Astrocyte (in vitro differentiated cells and primary cell): ENCODE results near the gene CHEK2. TPM values are rescaled to one million over a fixed set of nuclear protein-coding genes. Genes with fewer than 3 reads are reported as not detected.
"Not testable (repeated sequence)": the region's sequence is repeated elsewhere in the genome, so short reads cannot be mapped to it uniquely, and the experiment has no call there.

Experiments used
- DNase-seq: peaks from one replicate; pipeline ENCODE4 v3.0.0-alpha.2; 2010; ENCODE audit warnings: low read depth
- FAIRE-seq: peaks from 2 replicates; lab custom pipeline; 2011; peaks lifted over from hg19 to GRCh38; lab: Jason Lieb, UNC
- H2AFZ ChIP-seq: 2 replicates; pipeline ENCODE4 v1.6.0; 2012; ENCODE audit warnings: low read depth, low read length, inconsistent platforms
- H3K27ac ChIP-seq: 2 replicates; pipeline ENCODE4 v1.5.1; 2011; ENCODE audit warnings: low read depth, low read length, inconsistent platforms
- H3K27me3 ChIP-seq: 2 replicates; pipeline ENCODE4 v1.6.0; 2011; ENCODE audit warnings: low read length, inconsistent platforms; ENCODE audit not compliant: insufficient read depth
- H3K36me3 ChIP-seq: 2 replicates; pipeline ENCODE4 v1.5.1; 2011; ENCODE audit warnings: low read length, inconsistent platforms; ENCODE audit not compliant: insufficient read depth
- H3K4me1 ChIP-seq: 2 replicates; pipeline ENCODE4 v1.5.1; 2011; ENCODE audit warnings: low read length, inconsistent platforms; ENCODE audit not compliant: insufficient read depth
- H3K4me2 ChIP-seq: 2 replicates; pipeline ENCODE4 v1.6.0; 2012; ENCODE audit warnings: low read length, inconsistent platforms
- H3K4me3 ChIP-seq: 2 replicates; pipeline ENCODE4 v1.5.1; 2011; ENCODE audit warnings: low read depth, mild to moderate bottlenecking, low read length, inconsistent platforms; ENCODE audit not compliant: insufficient read depth
- H3K79me2 ChIP-seq: 2 replicates; pipeline ENCODE4 v1.6.0; 2012; ENCODE audit warnings: mild to moderate bottlenecking, low read length, inconsistent platforms; ENCODE audit not compliant: insufficient read depth
- H3K9ac ChIP-seq: 2 replicates; pipeline ENCODE4 v1.6.0; 2012; ENCODE audit warnings: mild to moderate bottlenecking, low read length, inconsistent platforms
- H3K9me3 ChIP-seq: 2 replicates; pipeline ENCODE4 v1.5.1; 2012; ENCODE audit warnings: low read depth, mild to moderate bottlenecking, low read length, inconsistent platforms; ENCODE audit not compliant: insufficient read depth
- H4K20me1 ChIP-seq: 2 replicates; pipeline ENCODE4 v1.6.0; 2012; ENCODE audit warnings: low read length, inconsistent platforms; ENCODE audit not compliant: insufficient read depth
- H3K27ac Mint-ChIP-seq: one replicate; pipeline ENCODE4 v1.8.0; 2021; ENCODE audit warnings: mild to moderate bottlenecking, mixed read lengths; ENCODE audit not compliant: unreplicated experiment
- H3K27me3 Mint-ChIP-seq: one replicate; pipeline ENCODE4 v1.8.0; 2021; ENCODE audit warnings: low read depth, mixed read lengths; ENCODE audit not compliant: unreplicated experiment
- H3K36me3 Mint-ChIP-seq: one replicate; pipeline ENCODE4 v1.8.0; 2021; ENCODE audit warnings: low read depth, mixed read lengths; ENCODE audit not compliant: unreplicated experiment
- H3K4me1 Mint-ChIP-seq: one replicate; pipeline ENCODE4 v1.8.0; 2021; ENCODE audit warnings: low read depth, mixed read lengths; ENCODE audit not compliant: unreplicated experiment
- H3K4me3 Mint-ChIP-seq: one replicate; pipeline ENCODE4 v1.8.0; 2021; ENCODE audit warnings: mild to moderate bottlenecking, moderate library complexity, mixed read lengths; ENCODE audit not compliant: unreplicated experiment
- H3K9me3 Mint-ChIP-seq: one replicate; pipeline ENCODE4 v1.8.0; 2021; ENCODE audit warnings: mild to moderate bottlenecking, mixed read lengths; ENCODE audit not compliant: unreplicated experiment
- EZH2 ChIP-seq: IDR thresholded peaks from 2 replicates; pipeline ENCODE4 v1.6.1; 2012; ENCODE audit warnings: mild to moderate bottlenecking, low read length, inconsistent platforms; ENCODE audit not compliant: insufficient read depth
- total RNA-seq: library from RNA; stranded (reverse); gene quantifications from 2 replicates; pipeline ENCODE4 v1.2.1, GENCODE V29; 2021
- TF ChIP-seq, protein P1 (sequence below): IDR thresholded peaks from 2 replicates; pipeline ENCODE4 v1.5.1; 2011; ENCODE audit warnings: low read depth, mild to moderate bottlenecking, inconsistent platforms, low read length, moderate library complexity; ENCODE audit not compliant: insufficient read depth

Gene CHEK2
- total RNA-seq, 1 donor from 2014 or later = 5.7 TPM

DNA sequence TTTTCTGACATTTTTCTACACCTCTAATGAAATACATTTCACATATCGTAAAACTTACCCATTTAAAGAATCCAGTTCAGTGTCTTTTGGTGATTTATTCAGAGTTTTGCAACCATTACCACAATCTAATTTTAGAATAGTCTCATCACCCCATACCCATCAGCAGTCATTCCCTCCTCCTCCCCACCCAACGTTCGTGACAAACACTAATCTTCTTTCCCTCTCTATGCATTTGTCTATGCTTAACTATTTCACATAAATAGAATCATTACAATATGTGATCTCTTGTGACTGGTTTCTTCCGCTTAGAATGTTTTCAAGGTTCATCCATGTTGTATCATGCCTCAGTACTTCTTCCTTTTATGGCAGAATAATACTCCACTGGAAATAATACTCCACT is 71.5 kb downstream of the CHEK2 start:
- Histone ChIP-seq H3K79me2 (no peaks in the 10 kb centered on the region), H3K36me3 (no peaks in the 10 kb centered on the region), H3K27me3 (peaks cover 12% of the 10 kb centered on the region), H3K4me2 (no peak overlapping the region), H3K4me3 (no peak overlapping the region), H3K9ac (no peak overlapping the region), H4K20me1 (peaks cover 14% of the 10 kb centered on the region), H3K9me3 (peaks cover 4% of the 10 kb centered on the region), H2AFZ (no peak overlapping the region), H3K27ac (no peak overlapping the region), H3K4me1 (no peaks in the 10 kb centered on the region)
- Mint-ChIP-seq H3K9me3 (peaks cover 8% of the 10 kb centered on the region), H3K36me3 (no peaks in the 10 kb centered on the region), H3K27ac (no peak overlapping the region), H3K27me3 (peaks cover 21% of the 10 kb centered on the region), H3K4me3 (no peak overlapping the region), H3K4me1 (no peaks in the 10 kb centered on the region)
- FAIRE-seq = no peak
- TF ChIP-seq, protein P1, sequence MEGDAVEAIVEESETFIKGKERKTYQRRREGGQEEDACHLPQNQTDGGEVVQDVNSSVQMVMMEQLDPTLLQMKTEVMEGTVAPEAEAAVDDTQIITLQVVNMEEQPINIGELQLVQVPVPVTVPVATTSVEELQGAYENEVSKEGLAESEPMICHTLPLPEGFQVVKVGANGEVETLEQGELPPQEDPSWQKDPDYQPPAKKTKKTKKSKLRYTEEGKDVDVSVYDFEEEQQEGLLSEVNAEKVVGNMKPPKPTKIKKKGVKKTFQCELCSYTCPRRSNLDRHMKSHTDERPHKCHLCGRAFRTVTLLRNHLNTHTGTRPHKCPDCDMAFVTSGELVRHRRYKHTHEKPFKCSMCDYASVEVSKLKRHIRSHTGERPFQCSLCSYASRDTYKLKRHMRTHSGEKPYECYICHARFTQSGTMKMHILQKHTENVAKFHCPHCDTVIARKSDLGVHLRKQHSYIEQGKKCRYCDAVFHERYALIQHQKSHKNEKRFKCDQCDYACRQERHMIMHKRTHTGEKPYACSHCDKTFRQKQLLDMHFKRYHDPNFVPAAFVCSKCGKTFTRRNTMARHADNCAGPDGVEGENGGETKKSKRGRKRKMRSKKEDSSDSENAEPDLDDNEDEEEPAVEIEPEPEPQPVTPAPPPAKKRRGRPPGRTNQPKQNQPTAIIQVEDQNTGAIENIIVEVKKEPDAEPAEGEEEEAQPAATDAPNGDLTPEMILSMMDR = no peak
- TF ChIP-seq EZH2 = no peak
- DNase-seq = no peak

DNA sequence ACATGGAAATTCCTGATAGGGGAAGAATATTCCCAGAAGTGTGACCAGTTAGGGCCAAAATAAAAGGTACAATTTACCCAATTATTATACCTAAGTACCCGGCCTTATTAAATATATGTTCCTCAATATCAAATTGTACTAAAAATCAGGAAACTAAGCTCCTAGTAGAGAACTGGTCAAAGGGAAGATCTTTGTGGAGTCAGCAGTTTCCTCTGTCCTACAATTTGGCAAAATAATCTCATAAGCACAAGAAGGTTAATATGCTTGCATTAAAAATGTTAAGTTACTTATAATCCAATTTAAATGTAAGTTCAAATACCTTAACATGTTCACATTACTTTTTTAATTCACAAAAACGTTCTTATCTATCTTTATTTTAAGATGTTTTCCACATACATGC is 72.2 kb downstream of the CHEK2 start:
- Mint-ChIP-seq H3K27ac (no peak overlapping the region), H3K36me3 (no peaks in the 10 kb centered on the region), H3K4me3 (no peak overlapping the region), H3K9me3 (peaks cover 8% of the 10 kb centered on the region), H3K4me1 (no peaks in the 10 kb centered on the region), H3K27me3 (peaks cover 19% of the 10 kb centered on the region)
- H4K20me1 ChIP-seq = peaks cover 11% of the 10 kb centered on the region
- DNase-seq = no peak
- no peaks in the 10 kb centered on the region for H3K79me2 ChIP-seq
- H3K9ac ChIP-seq = no peak overlapping the region
- H3K36me3 ChIP-seq = no peaks in the 10 kb centered on the region
- no peaks in the 10 kb centered on the region for H3K4me1 ChIP-seq
- no peak overlapping the region for H3K4me3 ChIP-seq
- no peak overlapping the region for H3K4me2 ChIP-seq
- FAIRE-seq = no peak
- H3K27ac ChIP-seq = no peak overlapping the region
- no peak for TF ChIP-seq EZH2
- TF ChIP-seq, protein P1 = no peak
- H3K9me3 ChIP-seq = peaks cover 4% of the 10 kb centered on the region
- H2AFZ ChIP-seq = no peak overlapping the region
- H3K27me3 ChIP-seq = peaks cover 10% of the 10 kb centered on the region

DNA sequence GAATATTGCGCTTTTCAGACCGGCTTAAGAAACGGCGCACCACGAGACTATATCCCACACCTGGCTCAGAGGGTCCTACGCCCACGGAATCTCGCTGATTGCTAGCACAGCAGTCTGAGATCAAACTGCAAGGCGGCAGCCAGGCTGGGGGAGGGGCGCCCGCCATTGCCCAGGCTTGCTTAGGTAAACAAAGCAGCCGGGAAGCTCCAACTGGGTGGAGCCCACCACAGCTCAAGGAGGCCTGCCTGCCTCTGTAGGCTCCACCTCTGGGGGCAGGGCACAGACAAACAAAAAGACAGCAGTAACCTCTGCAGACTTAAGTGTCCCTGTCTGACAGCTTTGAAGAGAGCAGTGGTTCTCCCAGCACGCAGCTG is 78.1 kb downstream of the CHEK2 start:
- H3K4me3 Mint-ChIP-seq, H4K20me1 ChIP-seq, H3K9me3 ChIP-seq, H2AFZ ChIP-seq, H3K4me2 ChIP-seq, H3K27ac ChIP-seq, H3K4me3 ChIP-seq, H3K36me3 ChIP-seq, DNase-seq, H3K36me3 Mint-ChIP-seq, H3K4me1 ChIP-seq, H3K9me3 Mint-ChIP-seq, H3K4me1 Mint-ChIP-seq, FAIRE-seq, H3K79me2 ChIP-seq, H3K27ac Mint-ChIP-seq, H3K27me3 ChIP-seq, H3K27me3 Mint-ChIP-seq, H3K9ac ChIP-seq: not testable (repeated sequence)
